GM12892 (cell line): ENCODE measurements around the gene FAR2.

ENCODE experiments used
- POLR2A ChIP-seq: IDR thresholded peaks from 2 replicates; pipeline ENCODE4 v1.6.1; 2011; ENCODE audit warnings: low read depth, low read length, control low read depth
- POLR2AphosphoS5 ChIP-seq: IDR thresholded peaks from 2 replicates; pipeline ENCODE4 v1.6.1; 2011; ENCODE audit warnings: low read depth, low read length, control low read depth
- TAF1 ChIP-seq: IDR thresholded peaks from 2 replicates; pipeline ENCODE4 v1.6.1; 2011; ENCODE audit warnings: low read depth, mild to moderate bottlenecking, control low read depth, low read length, borderline replicate concordance

DNA sequence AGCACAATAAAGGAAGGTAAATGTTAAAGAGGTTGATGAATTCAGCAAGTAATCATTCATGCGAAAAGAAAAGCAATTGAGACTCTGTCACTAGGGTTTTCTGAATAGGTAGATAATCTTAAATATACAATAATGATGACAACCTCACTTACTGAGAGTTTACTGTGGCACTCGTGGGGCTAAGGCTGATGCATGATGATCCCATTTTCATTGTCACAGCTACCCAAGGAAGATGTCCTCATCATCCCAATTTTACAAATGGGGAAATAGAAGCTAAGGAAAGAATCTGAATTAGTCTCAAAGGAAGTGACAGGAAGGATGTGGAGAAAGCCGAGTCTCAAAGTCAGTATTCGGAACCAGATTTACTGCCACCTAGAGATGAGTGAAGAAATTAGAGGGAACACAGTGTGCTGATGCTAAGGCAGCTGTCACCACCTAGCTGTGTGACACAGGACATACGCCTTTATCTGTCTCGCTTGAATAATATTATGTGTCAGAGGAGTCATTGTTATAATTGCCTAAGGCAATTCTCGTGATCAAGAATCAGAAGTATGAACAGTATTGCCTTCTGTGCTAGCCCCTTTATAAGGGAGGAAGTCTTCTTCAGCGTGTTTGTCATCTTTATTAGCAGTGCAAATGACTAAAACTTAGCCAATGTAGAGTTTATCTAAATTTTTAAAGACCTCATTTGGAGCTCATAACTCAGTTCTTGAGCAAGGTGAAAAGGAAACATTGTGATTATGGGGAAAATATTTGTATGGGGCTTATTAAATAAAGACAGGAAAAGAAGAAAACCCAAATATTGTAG is 168.7 kb downstream of the FAR2 start:
- TF ChIP-seq TAF1 (no peak), POLR2A (no peak), POLR2AphosphoS5 (no peak)
